Astrocyte (in vitro differentiated cells and primary cell): ENCODE measurements around the gene SCUBE1.

Experiments used
- EZH2 ChIP-seq: IDR thresholded peaks from 2 replicates; pipeline ENCODE4 v1.6.1; 2012; ENCODE audit warnings: mild to moderate bottlenecking, low read length, inconsistent platforms; ENCODE audit not compliant: insufficient read depth
- TF ChIP-seq, protein P1 (sequence below): IDR thresholded peaks from 2 replicates; pipeline ENCODE4 v1.5.1; 2011; ENCODE audit warnings: low read depth, mild to moderate bottlenecking, inconsistent platforms, low read length, moderate library complexity; ENCODE audit not compliant: insufficient read depth

DNA sequence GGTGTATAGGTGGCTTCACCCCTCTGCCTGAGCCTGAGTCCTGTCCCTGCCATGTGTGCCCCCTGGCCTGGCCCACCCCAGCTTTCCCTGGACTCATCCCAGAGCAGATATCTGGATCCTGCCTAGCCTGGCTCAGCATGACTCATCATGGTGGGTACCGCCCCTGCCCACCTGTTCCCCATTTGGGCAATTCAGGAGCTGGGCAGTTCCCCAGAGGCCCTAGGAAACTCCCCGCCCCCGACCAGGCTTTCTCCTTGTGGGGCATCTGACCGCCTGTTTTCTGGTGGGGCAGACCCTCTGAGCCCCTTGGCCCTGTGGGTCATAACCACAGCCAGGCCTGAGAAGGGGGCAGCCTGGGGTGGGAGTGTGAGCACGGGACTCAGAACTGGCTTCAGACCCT, 187.4 kb downstream of the SCUBE1 start:
- TF ChIP-seq, protein P1, sequence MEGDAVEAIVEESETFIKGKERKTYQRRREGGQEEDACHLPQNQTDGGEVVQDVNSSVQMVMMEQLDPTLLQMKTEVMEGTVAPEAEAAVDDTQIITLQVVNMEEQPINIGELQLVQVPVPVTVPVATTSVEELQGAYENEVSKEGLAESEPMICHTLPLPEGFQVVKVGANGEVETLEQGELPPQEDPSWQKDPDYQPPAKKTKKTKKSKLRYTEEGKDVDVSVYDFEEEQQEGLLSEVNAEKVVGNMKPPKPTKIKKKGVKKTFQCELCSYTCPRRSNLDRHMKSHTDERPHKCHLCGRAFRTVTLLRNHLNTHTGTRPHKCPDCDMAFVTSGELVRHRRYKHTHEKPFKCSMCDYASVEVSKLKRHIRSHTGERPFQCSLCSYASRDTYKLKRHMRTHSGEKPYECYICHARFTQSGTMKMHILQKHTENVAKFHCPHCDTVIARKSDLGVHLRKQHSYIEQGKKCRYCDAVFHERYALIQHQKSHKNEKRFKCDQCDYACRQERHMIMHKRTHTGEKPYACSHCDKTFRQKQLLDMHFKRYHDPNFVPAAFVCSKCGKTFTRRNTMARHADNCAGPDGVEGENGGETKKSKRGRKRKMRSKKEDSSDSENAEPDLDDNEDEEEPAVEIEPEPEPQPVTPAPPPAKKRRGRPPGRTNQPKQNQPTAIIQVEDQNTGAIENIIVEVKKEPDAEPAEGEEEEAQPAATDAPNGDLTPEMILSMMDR = no peak
- TF ChIP-seq EZH2 = no peak
